HPDE6-E6E7 (cell line): ENCODE results near the gene CYP2S1.
"Not testable (repeated sequence)": the region's sequence is repeated elsewhere in the genome, so short reads cannot be mapped to it uniquely, and the experiment has no call there.

Source experiments
- DNase-seq: peaks from one replicate; pipeline ENCODE4 v3.0.0; 2011; ENCODE audit warnings: missing footprints; ENCODE audit errors: extremely low spot score

Gene CYP2S1, protein sequence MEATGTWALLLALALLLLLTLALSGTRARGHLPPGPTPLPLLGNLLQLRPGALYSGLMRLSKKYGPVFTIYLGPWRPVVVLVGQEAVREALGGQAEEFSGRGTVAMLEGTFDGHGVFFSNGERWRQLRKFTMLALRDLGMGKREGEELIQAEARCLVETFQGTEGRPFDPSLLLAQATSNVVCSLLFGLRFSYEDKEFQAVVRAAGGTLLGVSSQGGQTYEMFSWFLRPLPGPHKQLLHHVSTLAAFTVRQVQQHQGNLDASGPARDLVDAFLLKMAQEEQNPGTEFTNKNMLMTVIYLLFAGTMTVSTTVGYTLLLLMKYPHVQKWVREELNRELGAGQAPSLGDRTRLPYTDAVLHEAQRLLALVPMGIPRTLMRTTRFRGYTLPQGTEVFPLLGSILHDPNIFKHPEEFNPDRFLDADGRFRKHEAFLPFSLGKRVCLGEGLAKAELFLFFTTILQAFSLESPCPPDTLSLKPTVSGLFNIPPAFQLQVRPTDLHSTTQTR

DNA sequence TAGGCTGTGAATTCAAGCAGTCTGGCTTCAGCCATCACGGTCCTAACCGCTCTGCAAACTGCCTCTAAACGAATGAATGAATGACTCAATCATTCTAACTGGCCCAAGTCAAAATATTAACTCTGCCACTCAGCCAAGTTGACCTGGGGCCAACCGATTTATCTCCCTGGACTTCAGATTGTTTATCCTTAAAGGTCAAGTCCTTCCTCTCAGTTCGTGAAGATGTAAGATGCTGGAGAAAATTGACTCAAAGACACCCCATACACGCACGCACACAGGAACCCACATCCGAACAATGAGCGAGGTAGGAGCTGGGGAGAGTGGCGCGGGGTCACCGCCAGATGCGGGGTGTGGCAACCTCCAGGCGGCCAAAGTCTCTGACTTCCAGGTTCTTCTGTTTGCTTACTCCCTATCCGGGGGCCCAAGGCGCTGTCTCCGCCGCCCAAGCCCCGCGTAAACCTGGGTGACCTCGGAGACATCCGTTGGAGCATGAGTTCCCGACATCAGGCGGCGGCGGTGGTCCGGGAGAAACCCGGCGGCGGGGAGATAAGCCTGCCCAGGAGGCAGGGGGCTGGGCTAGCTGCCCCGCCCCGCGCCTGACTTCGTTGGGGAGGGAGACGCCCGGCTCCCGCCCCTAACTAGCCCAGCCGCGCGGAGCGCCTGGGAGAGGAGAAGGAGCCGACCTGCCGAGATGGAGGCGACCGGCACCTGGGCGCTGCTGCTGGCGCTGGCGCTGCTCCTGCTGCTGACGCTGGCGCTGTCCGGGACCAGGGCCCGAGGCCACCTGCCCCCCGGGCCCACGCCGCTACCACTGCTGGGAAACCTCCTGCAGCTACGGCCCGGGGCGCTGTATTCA, at the start of gene CYP2S1:
Gene CYP2S1, plus strand, starts transcription at position 646 of the 856 bp plus-strand sequence. Its CDS starts 46 bp downstream, at position 692.
- peak; percentile 48 for DNase-seq

DNA sequence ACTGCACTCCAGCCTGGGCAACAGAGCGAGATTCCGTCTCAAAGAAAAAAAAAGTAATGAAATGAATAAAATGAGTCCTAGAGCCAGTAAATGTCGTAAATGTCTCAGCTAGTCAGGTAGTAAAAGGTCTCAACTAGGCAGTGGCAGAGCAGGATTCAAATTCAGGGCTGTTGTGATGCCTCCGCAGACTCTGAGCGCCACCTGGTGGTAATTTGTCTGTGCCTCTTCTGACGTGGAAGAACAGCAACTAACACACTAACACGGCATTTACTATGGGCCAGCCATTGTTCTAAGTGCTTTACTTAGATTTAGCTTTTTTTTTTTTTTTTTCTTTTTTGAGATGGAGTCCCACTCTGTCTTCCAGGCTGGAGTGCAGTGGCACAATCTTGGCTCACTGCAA, 48.6 kb upstream of the CYP2S1 start:
- peak; percentile 52 for DNase-seq

DNA sequence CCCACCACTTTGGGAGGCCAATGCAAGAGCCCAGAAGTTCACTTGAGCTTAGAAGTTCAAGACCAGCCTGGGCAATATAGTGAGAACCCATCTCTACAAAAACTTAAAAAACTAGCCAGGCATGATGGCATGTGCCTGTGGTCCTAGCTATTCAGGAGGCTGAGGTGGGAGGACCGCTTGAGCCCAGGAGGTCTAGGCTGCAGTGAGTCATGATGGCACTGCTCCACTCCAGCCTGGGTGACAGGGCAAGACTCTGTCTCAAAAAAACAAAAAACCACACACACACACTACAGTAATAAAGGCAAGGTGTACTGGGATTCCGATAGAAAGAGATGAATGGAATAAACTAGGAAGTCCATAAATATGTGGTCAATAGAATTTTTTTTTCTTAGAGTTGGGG, 43.2 kb upstream of the CYP2S1 start:
- no peak for DNase-seq

DNA sequence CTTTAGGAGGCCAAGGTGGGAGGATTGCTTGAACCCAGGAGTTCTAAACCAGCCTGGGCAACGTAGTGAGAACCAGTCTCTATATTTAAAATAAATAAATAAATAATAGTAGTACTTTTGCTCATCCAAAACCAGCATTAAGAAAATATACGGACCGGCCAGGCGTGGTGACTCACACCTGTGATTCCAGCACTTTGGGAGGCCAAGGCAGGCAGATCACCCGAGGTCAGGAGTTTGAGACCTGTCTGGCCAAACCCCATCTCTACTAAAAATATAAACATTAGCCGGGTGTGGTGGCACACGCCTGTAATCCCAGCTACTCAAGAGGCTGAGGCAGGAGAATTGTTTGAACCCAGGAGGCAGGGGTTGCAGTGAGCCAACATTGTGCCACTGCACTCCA, 42.0 kb upstream of the CYP2S1 start:
- not testable (repeated sequence) for DNase-seq

DNA sequence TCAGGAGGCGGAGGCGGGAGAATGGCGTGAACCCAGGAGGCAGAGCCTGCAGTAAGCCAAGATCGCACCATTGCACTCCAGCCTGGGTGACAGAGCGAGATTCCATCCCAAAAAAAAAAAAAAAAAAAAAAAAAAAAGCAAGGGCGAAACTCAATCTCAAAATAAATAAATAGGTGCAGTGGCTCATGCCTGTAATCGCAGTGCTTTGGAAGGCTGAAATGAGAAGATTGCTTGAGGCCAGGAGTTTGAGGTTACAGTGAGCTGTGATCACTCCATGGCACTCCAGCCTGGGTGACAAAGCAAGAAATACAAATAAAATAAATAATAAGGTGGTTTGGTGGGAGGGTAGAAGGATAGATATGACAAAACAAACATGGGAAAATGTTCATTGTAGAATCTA, 39.0 kb upstream of the CYP2S1 start:
- no peak for DNase-seq

DNA sequence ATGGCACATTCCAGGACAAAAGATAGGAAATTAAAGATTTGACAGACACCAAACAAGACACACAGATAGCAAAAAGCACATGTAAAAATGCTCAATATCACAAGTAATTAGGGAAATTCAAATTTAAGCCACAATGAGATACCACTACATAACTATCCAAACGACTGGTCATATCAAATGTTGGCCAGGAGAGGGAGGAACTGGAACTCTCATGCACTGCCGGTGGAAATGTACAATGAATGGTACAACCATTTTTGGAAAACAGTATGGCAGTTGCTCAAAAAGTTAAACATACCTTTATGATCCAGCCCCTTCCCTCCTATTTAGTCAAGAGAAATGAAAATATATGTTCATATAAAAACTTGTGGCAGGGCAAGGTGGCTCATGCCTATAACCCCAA, 36.8 kb upstream of the CYP2S1 start:
- no peak for DNase-seq

DNA sequence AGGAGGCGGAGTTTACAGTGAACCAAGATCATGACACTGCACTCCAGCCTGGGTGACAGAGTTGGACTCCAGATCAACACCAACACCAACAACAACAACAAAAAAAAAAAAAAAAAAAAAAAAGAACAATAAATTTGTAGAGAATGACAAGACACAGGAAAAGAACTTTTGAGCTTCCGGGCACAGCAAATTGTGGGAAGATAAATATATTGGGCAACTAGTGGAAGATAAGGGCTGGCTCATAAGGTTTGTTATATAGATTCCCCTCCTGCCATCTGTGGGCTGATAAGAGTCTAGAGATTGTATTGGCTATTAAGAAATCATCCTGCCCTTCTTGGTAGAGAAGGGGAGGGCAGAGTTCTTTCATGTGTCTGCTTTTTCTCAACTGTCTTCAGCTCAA, 33.1 kb upstream of the CYP2S1 start:
- no peak for DNase-seq

DNA sequence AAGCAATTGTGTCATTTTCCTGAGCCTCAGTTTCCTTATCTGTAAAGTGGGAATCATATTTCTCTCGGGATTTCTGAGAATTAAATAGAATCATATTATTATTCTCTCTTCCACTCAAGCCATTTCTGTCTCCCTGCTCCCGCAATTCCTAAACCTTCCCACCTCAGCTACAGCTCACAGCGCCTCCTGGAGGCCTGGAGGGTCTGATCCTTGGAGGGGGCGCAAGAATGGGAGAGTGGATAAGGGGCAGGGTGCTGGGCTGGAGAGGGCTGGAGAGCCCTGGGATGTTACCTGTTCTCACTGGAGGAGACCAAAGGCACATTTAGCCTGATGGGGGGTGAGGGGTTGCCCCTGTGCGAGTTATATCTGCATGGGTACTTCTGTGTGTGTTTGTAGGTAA, 31.1 kb upstream of the CYP2S1 start:
- DNase-seq: no peak

DNA sequence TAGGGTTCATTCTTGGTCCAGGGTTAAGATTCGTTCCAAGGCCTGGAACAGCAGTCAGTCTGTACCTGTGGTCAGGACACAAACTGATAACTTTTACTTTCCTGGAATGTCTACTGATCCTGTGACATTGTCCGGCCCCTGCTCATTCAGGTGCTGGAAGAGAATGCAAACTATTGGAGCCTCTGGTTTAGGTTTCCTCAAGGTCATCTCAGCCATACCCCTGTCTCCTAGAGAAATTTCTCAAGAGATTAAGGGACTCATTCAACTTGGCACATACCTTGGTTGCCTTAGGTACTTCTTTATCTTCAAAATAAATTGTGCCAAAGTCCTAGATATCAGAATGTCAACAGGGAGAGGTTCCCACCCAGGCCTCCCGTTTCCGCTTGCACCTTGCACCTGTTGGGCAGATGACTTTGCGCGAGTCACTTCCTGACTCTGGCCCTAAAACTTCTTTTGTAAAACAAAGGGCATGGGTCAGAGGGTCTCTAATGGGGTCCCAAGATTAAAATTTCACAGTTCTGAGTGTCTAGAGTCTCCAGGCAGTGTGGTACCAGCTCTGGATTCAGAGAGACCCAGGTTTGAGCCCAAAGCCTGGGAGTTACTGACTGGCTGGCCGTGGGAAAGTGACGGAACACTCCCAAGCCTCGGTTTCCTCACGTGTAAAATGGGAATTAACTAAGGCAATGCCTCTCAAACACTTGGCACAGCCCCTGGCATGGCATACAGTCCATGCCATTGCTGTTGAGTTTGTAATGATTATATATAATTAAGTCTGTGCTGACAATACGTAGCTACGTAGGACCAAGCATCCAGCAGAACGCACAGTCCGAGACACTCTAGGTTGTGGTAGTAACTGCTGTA, 25.8 kb upstream of the CYP2S1 start:
- no peak for DNase-seq

DNA sequence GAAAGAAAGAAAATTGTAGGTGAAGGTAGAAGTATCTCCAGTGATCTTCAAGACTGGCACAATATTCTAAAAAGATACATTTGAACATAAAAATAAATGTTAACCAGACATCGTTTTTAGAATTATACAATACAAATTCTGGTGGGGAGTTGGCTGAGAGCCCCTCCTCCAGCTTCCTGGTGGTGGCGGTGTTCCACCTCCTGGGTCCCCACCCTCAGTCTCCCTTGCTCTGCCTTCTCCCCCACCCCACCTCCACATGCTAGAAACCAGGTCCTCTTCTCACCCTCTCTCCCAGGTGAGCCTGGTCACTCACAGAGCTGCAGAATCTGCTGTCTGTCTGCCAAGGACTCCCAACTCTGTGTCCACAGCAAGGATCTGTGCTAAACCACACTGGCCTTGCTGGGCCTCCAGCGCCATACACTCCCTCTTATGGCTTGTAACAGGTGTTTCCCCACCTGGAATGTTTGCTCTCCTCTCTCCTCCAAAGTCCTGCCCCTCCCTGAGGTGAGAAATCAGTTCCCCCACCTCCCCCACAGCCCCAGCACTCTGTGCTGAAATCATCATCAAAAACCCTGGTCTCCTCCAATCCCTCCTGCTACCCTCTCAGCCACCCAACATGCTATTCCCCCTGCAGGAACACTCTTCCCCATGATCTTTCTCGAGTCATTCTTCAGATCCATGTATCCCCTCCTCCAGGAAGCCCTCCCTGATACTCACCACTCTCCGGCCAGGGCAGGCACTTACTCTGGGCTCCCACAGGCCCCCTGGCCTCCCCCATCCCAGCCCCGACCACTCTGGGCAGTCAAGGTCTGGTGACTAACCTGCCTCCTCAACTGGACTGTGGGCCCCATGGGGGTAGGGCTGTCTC, 20.5 kb upstream of the CYP2S1 start:
- no peak for DNase-seq

DNA sequence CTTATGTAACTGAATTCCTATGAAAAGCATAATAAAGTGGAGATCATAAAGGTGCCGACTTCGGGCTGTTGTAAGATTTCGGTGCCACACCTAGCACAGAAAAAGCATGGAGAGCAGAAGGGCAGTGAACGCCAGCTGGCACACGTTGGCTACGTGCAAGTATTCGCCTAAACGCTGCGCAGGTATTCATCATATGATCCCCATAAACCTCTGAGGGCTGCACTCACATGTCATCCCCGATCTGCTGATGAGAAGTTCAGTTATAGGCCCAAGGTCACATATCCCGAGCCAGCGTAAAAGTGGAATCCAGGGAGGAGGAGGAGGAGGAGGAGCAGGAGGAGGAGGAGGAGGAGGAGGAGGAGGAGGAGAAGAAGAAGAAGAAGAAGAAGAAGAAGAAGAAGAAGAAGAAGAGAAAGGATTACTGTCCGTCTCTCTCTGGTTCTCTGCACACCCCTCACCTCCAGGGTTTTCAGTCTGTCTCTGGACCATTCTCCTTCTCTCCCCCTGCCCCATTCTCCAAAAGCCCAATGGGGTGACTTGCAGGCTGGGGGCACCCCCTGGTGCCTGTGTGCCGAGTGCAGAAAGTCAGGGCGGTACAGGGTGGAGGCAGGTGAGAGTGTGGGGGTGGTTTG, 18.6 kb upstream of the CYP2S1 start:
- no peak for DNase-seq

DNA sequence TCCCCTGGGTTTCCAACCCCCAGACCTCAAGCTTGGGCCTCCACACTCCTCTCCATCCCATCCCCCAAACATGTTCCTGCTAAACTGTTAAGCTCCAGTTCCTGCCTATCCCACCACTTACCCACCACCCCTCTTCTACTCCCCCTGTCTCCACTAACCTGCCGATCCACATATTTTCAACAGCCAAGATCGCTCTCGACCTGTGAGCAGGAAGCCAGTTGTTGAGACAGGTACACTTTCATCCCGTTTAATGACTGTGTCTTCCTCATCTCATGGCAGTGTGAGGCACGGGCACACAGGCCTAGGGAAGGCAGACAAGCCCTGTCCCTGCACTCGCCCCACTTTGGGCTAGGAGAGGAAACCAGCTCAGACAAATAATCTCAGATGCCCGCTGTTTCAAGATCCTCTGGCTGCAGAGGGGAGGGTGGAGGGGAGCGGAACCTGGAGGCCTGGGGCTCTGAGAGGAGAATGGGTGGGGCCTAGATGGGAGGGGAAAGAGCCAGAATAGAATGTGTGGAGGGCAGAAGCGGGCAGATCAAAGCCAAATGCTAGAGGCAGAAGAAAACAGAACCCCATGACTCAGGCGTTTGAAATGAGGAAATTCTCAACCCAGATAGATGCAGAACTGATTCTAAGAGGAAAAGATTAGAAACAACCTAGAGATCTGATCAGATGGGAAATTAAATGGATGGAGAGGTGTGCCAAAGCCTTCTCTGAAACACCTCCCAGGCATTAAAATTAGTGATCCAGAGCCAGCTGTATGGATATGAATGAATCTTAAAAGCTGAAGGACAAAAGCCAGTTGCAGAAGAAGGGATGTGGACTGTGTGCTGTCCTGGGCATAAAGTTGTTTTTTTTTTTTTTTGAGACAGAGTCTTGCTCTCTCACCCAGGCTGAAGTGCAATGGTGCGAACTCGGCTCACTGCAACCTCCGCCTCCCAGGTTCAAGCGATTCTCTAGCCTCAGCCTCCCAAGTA, 16.9 kb upstream of the CYP2S1 start:
- peak; percentile 76 for DNase-seq

DNA sequence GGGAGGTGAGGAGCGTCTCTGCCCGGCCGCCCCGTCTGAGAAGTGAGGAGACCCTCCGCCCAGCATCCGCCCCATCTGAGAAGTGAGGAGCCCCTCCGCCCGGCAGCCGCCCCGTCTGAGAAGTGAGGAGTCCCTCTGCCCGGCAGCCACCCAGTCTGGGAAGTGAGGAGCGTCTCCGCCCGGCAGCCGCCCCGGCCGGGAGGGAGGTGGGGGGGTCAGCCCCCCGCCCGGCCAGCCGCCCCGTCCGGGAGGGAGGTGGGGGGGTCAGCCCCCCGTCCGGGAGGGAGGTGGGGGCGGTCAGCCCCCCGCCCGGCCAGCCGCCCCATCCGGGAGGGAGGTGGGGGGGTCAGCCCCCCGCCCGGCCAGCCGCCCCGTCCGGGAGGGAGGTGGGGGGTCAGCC, 12.8 kb upstream of the CYP2S1 start:
- not testable (repeated sequence) for DNase-seq

DNA sequence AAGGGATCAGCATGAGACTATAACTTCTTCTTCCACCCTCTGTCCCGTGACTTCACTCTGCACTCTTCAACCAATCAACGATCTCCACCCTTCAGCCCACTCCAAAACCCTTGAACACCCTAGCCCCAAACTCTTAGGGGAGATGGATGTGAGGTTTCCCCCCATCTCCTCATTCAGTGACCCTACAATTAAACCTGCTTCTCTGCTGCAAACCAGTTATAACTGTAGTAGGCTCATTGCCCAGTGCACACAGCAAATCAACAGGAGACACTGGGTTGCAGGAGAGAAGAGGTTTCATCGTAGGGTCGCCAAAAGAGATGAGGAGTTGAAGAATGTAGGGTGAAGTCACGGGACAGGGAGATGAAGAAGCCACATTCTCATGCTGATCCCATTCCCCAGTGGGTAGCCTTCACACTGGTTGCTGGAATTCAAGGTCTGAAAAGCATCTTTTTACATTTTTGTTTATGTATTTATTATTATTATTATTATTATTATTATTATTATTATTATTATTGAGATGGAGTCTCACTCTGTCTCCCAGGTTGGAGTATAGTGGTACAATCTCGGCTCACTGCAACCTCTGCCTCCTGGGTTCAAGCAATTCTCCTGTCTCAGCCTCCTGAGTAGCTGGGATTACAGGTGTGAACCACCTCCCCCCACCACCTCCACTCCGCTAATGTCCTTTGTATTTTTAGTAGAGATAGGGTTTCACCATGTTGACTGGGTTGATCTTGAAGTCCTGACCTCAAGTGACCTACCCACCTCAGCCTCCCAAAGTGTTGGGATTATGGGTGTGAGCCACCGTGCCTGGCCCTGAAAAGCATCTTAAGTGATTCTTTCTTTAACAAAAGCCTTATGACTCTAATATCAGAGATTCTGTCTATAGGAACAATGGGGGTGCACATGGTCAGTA, 5.8 kb upstream of the CYP2S1 start:
- no peak for DNase-seq

DNA sequence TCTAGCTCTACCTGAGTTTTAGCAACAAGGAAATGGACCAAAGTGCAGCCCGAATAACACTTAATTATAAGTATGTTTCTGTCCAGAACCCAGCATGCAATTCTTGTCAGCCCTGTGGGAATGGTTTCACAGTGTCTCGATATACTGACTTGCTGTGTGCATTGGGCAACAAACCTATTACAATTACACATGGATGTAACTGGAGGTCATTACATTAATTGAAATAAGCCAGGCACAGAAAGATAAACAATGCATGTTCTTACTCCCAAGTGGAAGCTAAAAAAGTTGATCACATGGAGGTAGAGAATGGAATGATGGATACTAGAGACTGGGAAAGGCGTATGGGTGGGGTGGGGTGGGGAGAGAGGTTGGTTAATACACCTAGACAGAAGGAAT, 5.1 kb upstream of the CYP2S1 start:
- no peak for DNase-seq

DNA sequence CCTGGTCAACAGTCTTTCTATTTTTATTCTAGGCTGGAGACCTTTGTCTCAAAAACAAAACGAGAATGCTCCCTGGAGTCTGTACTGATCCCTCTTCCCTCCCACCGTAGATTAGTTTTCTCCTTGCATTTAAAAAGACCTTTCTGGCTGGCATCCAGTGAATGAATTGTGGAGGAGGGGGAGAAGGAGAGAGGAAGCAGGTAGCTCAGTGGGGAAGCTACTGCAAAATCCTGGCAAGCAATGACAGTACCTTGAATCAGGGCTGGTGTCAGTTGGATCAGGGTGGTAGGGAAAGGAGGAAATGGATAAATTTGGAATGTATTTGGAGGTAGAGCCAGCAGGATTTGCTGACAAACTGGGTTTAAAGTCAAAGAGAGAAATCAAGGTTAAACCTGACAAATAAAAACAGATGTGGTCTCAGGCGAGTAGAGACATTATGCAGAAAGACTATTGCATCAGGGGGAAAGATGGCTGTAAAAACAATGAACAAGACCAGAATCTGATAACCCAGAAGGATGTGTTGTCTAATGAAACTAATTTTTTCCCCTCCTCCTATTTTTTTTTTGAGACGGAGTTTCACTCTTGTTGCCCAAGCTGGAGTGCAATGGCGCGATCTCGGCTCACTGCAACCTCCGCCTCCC, 3.5 kb upstream of the CYP2S1 start:
- DNase-seq: no peak

DNA sequence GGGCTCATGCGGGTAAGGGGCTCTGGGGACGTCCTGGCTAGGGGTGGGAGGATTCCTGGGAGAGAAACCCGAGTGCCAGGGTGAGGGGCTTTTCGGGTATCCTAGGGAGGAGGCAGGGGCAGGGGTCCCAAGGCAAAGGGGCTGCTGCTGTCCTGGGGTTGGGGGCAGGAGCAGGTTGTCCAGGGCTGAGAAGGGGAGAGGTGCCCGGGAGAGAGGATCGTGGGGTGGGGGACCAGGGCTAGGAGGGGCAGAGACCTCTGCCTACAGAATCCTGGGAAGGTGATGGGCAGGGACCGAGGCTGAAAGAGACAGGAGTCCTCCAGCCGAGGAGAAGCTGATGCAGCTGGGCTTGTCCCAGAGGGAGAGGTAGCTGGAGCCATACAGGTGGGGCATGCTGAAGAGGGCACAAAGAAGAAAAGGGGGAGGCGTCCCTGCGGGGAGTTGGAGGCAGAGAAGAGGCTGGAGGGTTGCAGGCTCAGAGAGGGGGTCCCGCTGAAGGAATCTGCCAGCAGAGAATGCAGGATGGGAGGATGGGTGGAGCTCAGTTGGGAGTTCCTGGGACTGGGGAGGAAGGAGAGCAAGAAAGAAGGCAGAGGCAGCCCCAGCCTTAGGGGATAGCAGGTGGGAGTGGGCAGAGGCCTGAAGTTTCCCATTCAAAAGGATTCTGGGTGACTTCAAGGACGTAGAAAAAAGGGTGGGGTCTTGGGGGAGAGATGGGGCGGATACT, 574 bp downstream of the CYP2S1 start:
- DNase-seq: no peak
